PC-9 (cell line): ENCODE results near the gene RPL9.

Source experiments
- CTCF ChIP-seq: fragments of 200-600 bp; sonication (generic); conservative IDR thresholded peaks from 2 replicates; pipeline ENCODE4 v1.6.1; 2017; ENCODE audit warnings: mixed run types, antibody characterized with exemption, mild to moderate bottlenecking, moderate library complexity
- EZH2 ChIP-seq: fragments of 200-600 bp; sonication (generic); IDR thresholded peaks from 2 replicates; pipeline ENCODE4 v1.8.0; 2017; ENCODE audit warnings: antibody characterized with exemption, low read depth

GRCh38 chr4:39505581-39505980 lies 46.9 kb upstream of the RPL9 start:
- TF ChIP-seq CTCF (no peak), EZH2 (no peak)
